Endodermal cell (in vitro differentiated cells): ENCODE measurements around the gene CLN5. TPM values are rescaled to one million over a fixed set of nuclear protein-coding genes. Genes with fewer than 3 reads are reported as not detected.
A peak's percentile ranks its signal among the peaks of the same experiment; 100 is the strongest.

Experiments
- DNase-seq: peaks from one replicate; pipeline ENCODE4 v3.0.0-alpha.2; 2017
- H3K27ac ChIP-seq: 2 replicates; pipeline ENCODE4 v1.5.1; 2013; ENCODE audit warnings: mild to moderate bottlenecking, low read depth, low read length, moderate library complexity
- H3K27me3 ChIP-seq: 2 replicates; pipeline ENCODE4 v1.6.1; 2013; ENCODE audit warnings: mild to moderate bottlenecking, low read length, moderate library complexity; ENCODE audit not compliant: insufficient read depth, control insufficient read depth, poor library complexity, severe bottlenecking
- H3K36me3 ChIP-seq: 2 replicates; pipeline ENCODE4 v1.7.0; 2013; ENCODE audit warnings: mild to moderate bottlenecking, low read length, moderate library complexity; ENCODE audit not compliant: control insufficient read depth, insufficient read depth
- H3K4me1 ChIP-seq: one replicate; pipeline ENCODE4 v1.7.0; 2013; ENCODE audit warnings: low read length; ENCODE audit not compliant: control insufficient read depth, insufficient read depth
- H3K4me3 ChIP-seq: 2 replicates; pipeline ENCODE4 v1.5.1; 2013; ENCODE audit warnings: mild to moderate bottlenecking, low read length, moderate library complexity
- H3K9ac ChIP-seq: 2 replicates; pipeline ENCODE4 v1.6.1; 2013; ENCODE audit warnings: mild to moderate bottlenecking, low read length, moderate library complexity; ENCODE audit not compliant: poor library complexity, severe bottlenecking; ENCODE audit errors: extremely low read depth
- H3K9me3 ChIP-seq: 2 replicates; pipeline ENCODE4 v1.6.1; 2013; ENCODE audit warnings: mild to moderate bottlenecking, low read length, moderate library complexity; ENCODE audit not compliant: control insufficient read depth
- H3K27ac Mint-ChIP-seq: 2 replicates; pipeline ENCODE4 v1.8.0; 2020; ENCODE audit warnings: mixed read lengths
- H3K27me3 Mint-ChIP-seq: 2 replicates; pipeline ENCODE4 v1.8.0; 2021; ENCODE audit warnings: mild to moderate bottlenecking, mixed read lengths; ENCODE audit not compliant: insufficient read depth
- H3K36me3 Mint-ChIP-seq: 2 replicates; pipeline ENCODE4 v1.8.0; 2020; ENCODE audit warnings: low read depth, mixed read lengths
- H3K4me1 Mint-ChIP-seq: 2 replicates; pipeline ENCODE4 v1.8.0; 2020; ENCODE audit warnings: mixed read lengths
- H3K4me3 Mint-ChIP-seq: 2 replicates; pipeline ENCODE4 v1.8.0; 2020; ENCODE audit warnings: mild to moderate bottlenecking, moderate library complexity, mixed read lengths
- H3K9me3 Mint-ChIP-seq: 2 replicates; pipeline ENCODE4 v1.8.0; 2020; ENCODE audit warnings: mild to moderate bottlenecking, mixed read lengths
- CTCF ChIP-seq: fragments of 200-600 bp; sonication (generic); conservative IDR thresholded peaks from 2 replicates; pipeline ENCODE4 v1.5.0; 2021; ENCODE audit warnings: antibody characterized with exemption, mild to moderate bottlenecking
- WGBS, 2 experiments: methylation state at CpG; one replicate each; pipeline versions ENCODE4 v1.1.5 to v1.1.7; 2013; ENCODE audit warnings: missing lambda C conversion rate in 2 of 2, mixed read lengths in 1 of 2; ENCODE audit not compliant: insufficient coverage in 1 of 2, insufficient read length in 1 of 2; 5-methylcytosine and 5-hydroxymethylcytosine counted together
- total RNA-seq, 2 donors: library from RNA; stranded (reverse); fragmentation: NEBNext Ultra II Directional in 1 of 2; extraction: Animal tissue kit (Norgen Biotek cat#: 25700) in 1 of 2; gene quantifications; 2 replicates in 1 of 2; 3 replicates in 1 of 2; pipeline ENCODE4 v1.2.1, GENCODE V29; 2021

Gene CLN5
- total RNA-seq, 2 donors from 2014 or later, result 13.6 to 13.9 TPM

DNA sequence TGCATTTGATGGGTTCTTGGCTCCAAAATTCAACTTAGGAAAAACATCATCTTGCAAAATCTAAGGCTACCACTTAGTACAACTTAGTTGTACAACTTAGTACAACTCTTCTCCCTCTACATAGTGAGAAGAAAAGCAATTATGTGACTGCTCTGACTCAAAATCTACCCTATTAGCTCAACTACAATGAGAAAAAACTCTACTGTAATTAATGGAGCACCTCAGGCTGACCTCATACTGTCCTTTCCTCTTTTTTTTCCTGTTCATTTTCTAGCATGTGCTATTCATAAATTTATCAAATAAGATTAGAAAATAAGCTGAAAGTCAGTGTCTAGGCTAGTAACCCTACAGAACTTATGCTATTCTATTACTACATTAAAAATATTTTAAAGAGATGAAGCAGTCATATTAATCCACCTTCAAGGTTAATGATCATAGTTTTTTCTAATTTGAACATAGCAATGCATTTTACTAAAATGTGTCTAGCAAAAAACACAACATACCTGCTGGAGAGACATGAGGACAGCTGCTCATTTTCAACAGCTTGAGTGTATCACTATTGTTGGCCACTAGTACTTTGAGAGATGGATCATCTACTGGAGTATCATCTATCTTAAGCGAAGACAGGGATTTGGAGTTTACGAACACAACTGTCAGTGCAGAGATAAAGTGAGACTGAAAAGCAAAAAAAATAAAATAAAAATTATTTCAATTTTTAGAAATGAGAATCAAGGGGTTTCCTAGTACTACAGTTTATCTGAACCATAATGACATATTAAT is 23.2 kb downstream of the CLN5 start:
- Histone ChIP-seq H3K36me3 (peaks cover 90% of the 10 kb centered on the region), H3K9me3 (no peaks in the 10 kb centered on the region), H3K27ac (no peak overlapping the region), H3K4me3 (no peak overlapping the region), H3K27me3 (no peaks in the 10 kb centered on the region), H3K4me1 (no peaks in the 10 kb centered on the region), H3K9ac (no peak overlapping the region)
- Mint-ChIP-seq H3K27me3 (no peaks in the 10 kb centered on the region), H3K27ac (no peak overlapping the region), H3K36me3 (peaks cover 57% of the 10 kb centered on the region), H3K9me3 (no peaks in the 10 kb centered on the region), H3K4me1 (no peaks in the 10 kb centered on the region), H3K4me3 (no peak overlapping the region)
- WGBS, 2 experiments, result 88% methylated on average over 2 of the region's 2 CpGs; no CpG with 5 or more reads in 1 of the 2 experiments
- no peak for DNase-seq
- TF ChIP-seq CTCF, result no peak

GRCh38 chr13:77016251-77016812 is 24.5 kb downstream of the CLN5 start:
- Mint-ChIP-seq H3K27me3 (no peaks in the 10 kb centered on the region), H3K9me3 (no peaks in the 10 kb centered on the region), H3K36me3 (peaks cover 46% of the 10 kb centered on the region), H3K27ac (no peak overlapping the region), H3K4me3 (no peak overlapping the region), H3K4me1 (no peaks in the 10 kb centered on the region)
- TF ChIP-seq CTCF, result no peak
- DNase-seq, result no peak
- WGBS, 2 experiments, result 100% methylated on average over 2 to 3 of the region's 3 CpGs
- H3K4me3 ChIP-seq, result no peak overlapping the region
- H3K4me1 ChIP-seq, result no peaks in the 10 kb centered on the region
- H3K27ac ChIP-seq, result no peak overlapping the region
- peaks cover 94% of the 10 kb centered on the region for H3K36me3 ChIP-seq
- H3K9ac ChIP-seq, result no peak overlapping the region
- H3K9me3 ChIP-seq, result no peaks in the 10 kb centered on the region
- no peaks in the 10 kb centered on the region for H3K27me3 ChIP-seq

GRCh38 chr13:77016888-77017623 is 25.2 kb downstream of the CLN5 start:
- Mint-ChIP-seq H3K27me3 (no peaks in the 10 kb centered on the region), H3K36me3 (peaks cover 39% of the 10 kb centered on the region), H3K27ac (no peak overlapping the region), H3K4me1 (no peaks in the 10 kb centered on the region), H3K9me3 (no peaks in the 10 kb centered on the region), H3K4me3 (no peak overlapping the region)
- no peaks in the 10 kb centered on the region for H3K4me1 ChIP-seq
- H3K9me3 ChIP-seq, result no peaks in the 10 kb centered on the region
- H3K9ac ChIP-seq, result no peak overlapping the region
- H3K27ac ChIP-seq, result no peak overlapping the region
- no peak for DNase-seq
- 94 to 100% methylated on average over 5 to 6 of the region's 6 CpGs for WGBS, 2 experiments
- peak; percentile 51 for TF ChIP-seq CTCF
- no peaks in the 10 kb centered on the region for H3K27me3 ChIP-seq
- H3K36me3 ChIP-seq, result peaks cover 92% of the 10 kb centered on the region
- no peak overlapping the region for H3K4me3 ChIP-seq
